GM18861 (cell line): Measurements from ENCODE around the gene GRIK4.
A peak's percentile ranks its signal among the peaks of the same experiment; 100 is the strongest.

Experiments
- ATAC-seq: cut with Tn5 transposase; IDR thresholded peaks from one replicate; pipeline ENCODE4 v1.9.1; 2021; ENCODE audit not compliant: unreplicated experiment

The GRIK4 gene

DNA sequence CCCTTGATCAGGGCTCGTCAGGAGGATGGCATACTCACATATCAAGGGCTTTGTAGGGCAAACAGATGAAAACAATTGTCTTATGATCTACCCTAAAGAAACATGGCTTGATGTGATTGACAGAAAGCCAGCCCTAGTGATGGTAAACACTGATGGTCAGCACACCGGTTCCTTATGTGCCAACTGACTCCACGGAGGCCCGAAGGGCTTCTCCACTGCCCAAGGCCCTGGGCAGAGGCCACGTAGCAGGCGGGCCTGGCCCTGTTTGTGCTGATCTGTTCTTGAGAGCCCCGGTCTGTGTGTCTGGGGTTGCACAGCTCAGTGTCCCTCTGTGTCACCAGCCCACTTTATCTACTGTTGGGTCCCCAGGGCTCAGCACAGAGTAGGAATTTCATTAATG lies 115.2 kb downstream of the GRIK4 start:
- ATAC-seq: no peak

DNA sequence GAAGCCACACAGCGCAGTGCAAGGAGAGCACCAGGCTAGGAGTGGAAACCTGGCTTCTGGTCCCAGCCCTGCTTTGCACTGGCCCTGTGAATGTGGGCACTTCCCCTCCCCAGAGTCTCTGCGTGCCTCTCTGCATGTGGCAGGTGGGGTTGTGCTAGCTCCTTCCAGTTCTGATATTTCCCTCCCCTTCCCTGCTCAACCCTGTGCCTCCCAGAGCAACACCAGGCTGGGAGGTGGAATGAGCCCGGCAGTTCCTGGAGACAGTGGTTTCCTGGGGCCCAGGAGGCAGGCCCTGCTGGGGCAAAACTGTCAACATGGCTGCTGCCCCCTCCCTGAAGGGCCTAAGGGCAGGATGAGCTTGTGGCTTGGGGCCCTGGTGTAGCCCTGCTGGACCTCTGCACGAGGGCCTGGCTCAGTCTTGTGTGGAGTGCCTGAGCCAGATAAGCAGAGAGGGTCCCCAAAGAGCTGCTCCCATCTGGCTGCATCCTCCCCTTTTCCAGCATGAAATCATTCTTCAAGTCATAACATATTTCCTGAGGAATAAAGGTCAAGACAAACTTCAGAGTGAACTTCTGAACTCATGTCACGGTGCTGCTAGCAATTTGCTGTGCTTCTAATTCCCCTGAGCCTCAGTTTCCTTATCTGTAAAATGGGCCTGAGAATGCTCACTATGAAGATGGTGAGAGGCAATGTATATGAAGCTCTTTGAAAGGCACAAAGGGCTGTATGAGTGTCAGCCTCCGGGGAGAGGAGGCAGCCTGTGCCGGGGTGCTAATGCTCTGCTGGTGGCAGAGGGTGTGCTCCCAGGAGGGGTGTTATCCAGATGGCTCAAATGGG lies 116.0 kb downstream of the GRIK4 start:
- ATAC-seq: no peak

DNA sequence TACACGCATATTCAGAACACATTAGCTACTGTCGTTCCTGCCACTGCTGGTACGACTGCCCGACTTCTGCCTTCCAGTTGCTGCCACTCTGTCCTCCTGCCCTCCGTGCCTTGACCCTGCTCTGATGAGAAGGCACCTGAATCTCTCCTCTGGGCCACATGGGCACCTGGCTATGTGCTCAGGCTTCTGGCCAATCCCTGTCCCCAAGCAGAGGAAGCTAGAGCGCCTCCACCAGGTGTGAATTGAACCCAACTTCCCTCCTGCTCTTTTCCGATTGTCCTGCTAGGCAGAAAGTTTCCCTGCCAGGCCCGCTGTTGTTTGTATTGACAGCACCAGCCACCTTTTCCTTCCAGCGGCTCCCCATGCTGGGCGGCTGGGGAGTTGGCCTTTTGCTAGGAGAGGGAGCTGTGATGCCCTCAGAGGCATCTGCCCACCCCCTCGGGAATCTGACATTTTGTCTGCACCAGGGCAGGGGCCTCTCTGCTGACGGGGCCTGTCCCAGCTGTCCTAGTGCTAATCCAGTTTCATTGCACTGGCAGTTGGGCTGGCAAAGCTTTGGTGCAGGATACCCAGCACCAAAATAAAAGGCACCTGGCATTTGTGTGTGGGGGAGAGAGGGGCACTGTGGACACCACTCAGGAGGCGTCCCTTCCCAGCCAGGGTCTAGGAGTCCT lies 118.0 kb downstream of the GRIK4 start:
- ATAC-seq: no peak

DNA sequence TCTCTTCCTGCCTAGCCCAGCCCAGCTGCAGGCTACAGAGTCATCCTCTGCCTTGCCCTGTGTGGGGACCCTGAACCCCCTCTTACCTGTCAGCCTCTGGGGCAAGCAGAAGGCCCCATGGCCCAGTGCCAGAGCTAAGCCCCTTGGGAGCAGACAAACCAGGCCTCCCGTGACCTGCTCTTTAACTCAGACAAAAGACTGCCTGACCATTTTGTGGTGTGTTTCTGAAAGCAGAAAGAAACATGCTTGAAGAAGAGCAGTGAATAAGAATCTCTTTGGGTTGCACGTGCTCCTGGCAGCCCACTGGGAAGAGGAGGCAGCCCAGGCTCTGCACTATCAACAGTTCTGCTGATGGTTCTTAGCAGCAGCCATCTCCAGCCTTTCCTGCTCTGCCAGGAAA lies 118.6 kb downstream of the GRIK4 start:
- ATAC-seq: peak; percentile 47

DNA sequence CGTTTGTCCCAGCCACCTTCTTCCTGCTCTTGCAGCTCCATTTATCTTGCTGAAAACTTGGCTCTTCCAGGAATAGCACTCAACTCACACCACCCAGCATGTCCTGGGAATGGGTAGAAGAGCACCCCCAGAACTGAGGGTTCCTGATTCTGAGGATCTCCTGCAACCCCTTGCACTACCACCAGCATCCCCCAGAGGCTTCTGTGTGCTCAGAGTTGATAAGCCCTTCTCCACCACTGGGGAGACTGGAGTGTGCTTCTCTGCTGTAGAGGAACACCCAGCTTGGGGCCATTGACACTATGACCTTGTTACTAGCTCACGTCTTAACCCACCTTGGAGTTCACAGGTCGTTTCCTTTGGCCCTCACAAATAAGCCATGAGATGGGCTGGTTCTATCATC lies 121.0 kb downstream of the GRIK4 start:
- ATAC-seq: no peak

DNA sequence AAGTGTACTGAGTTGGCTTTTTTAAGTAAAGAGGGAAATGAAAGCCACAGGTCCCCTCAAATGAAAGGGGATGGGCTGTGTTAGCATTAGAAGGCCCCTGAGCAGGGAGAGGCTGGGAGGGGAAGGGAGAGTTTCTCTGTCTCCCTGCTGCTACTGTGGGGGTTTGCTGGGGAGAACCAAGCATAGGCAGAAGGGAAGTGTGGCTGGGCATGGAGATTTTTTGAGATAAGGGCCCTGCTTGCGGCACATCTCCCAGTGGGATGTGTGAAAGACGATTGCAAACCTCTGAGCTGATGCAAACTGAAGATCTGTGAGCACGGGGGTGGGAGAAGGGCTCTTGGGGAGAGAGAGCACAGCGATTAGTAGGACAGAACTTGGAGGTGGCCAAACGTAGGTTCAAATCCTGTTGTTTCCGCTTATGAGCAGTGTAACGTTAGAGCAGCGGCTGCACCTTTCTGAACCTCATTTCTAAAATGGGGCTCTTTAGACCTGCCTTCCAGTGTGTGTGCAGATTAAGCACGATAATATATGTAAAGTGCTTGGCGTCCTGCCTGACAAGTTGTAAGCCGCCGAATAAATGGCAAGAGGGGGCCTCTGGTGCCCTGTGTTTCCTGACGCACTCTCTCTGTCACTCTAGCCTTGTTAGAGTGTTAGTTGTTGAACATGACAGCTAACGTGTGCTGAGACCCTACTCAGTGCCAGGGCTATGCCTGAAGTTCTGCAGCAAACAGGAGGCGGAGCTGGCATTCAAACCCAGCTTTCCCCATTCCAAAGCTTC lies 122.3 kb downstream of the GRIK4 start:
- ATAC-seq: no peak

DNA sequence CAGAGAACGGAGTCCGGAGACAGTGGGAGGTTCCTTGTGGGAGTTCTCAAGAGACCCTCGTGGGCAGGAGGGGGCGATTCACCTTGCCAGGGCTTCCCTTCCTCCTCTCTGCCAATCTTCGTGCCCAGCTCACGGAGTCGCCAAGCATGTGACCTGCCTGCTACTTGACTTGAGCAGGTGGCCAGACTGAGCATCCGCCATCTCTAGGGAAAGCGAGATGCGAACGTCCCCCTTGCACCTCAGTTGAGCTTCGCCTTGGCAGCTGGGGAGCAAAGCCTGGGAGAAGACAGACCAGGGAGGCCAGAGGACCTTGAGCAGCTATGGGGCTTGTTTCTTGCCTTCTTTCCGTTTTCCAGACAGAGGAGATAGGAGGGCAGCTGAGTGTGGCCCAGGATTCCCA lies 123.2 kb downstream of the GRIK4 start:
- no peak for ATAC-seq

DNA sequence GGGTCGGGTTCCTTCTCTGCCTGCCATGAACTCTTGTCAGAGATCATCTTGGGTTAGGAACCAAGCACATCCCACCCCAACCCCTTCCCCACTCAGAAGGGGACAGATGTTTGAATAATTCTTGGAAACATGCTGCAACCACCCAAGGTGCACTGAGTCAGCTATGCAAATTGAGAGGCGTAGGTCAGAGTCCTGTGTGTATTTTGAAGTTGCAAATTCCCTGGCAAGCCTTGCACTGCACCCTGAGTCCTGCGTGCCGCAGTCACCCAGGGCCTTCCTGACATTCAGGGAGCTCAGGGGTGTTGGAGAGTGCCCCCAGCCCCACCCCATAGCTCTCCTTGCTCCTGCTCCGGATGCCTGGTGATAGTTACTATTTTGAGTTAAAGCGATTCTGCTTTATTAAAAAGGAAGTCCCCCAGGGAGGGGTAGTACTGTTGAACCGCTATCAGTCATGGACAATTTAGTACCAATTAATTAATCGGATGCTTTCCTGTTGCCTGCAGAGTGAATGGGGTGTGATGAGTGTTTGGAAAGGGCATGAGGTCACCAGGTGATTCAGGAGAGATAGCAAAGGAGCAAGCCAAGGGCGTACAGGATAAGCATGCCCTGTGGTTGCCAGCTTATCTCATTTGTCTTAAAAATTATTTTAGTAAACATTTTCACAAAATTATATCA lies 123.7 kb downstream of the GRIK4 start:
- ATAC-seq: no peak

DNA sequence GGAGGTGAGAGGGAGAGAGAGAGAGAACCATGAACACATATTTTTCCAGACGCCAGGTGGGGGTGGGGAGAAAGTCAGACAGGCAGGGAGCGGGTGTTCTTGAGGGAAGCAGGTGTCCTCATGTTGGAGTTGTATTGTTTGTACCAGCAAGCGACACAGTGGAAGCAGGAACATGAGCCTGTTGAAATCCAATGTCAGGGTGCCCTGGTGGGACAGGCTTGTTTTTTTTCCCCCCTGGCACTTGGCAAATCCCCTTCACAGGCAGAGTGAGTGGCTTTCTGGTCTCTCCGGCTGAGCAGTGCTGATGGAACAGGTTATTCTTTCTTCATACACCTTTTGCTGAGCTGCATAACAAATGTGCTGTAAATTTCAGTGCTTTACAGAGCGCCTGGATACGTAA lies 125.6 kb downstream of the GRIK4 start:
- ATAC-seq: no peak

DNA sequence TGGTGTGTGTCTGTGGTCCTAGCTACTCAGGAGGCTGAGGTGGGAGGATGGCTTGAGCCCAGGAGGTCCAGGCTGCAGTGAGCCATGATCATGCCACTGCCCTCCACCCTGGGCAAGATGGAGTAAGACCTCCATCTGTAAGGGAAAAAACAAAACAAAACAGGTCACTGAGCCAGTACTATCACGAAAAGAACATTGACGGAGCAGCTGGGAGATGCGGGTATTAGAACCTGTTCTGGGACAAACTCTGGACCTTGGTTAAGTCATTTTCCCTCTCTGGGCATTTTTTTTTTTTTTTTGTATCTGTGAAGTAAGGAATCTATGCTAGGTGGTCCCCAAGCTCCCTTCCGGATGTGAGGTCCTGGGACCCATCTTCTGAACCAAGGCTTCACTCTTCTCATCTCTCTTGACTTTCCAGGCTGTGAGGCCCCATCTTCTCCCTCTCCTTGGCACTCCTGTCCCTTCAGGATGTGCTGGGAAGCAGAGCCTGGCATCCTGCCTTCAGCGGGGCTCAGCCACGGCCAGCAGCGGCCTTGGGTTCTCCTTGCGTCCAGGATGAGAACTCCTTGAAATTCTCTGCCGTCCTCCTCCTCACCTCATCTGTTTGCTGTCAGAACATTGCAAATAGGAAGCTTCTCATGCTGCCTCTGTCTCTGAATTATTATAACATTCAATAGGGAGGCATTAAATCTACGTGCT lies 130.8 kb downstream of the GRIK4 start:
- no peak for ATAC-seq

DNA sequence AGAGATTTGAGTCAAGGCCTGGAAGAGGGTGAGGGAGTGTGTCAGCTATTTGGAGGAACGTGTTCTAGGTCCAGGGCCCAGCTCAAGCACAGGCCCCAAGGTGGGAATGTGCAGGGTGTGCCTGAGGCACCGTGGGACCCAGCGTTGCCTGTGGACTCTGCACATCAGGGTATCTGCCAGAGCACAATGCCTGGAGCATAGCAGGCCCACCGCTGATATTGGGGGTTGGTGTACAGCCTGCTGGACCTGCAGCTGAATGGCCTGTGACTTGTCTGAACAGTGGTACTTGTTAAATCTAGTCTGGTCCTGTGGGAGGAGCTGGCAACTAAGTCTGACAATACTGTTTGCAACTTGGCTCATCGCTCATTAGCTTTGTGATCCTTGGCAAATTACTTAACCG lies 131.7 kb downstream of the GRIK4 start:
- ATAC-seq: no peak

DNA sequence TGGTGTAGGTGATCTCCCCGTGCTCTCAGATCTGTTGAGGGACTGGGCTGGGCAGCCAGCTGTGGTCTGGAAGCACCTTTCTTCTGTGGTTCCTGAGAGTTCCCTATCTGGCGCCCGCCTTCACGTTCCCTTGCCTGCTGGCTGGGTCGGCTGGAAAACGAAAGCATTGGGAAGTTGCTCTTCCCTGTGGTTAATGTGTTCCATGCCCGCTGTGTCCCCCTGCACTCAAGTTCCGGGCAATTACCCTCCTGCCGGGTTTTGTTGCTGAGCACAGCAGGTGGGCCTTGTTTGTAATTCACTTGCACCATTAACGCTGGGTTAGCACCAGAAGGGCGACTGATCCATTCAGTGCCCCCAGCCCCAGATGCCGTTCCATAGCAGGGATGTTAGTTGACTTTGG lies 134.1 kb downstream of the GRIK4 start:
- ATAC-seq: no peak

DNA sequence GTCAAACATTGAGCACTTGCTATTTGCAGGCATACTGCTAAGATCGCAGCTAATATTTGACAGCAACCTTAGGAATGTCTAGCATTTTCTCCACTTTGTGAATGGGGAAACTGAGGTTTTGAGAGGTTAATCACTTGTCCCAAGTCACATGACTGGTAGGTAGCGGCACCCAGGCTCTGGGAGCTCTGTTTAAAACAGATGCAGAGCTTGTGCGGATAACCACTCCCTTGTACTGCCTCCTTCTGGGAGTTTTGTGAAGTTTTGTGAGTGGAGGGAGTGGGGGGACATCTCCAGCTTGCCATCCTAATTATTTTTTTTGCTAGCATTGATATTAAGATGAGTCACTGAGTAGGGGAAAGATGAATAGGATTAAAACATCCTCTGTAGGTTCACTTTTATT lies 134.7 kb downstream of the GRIK4 start:
- ATAC-seq: no peak

DNA sequence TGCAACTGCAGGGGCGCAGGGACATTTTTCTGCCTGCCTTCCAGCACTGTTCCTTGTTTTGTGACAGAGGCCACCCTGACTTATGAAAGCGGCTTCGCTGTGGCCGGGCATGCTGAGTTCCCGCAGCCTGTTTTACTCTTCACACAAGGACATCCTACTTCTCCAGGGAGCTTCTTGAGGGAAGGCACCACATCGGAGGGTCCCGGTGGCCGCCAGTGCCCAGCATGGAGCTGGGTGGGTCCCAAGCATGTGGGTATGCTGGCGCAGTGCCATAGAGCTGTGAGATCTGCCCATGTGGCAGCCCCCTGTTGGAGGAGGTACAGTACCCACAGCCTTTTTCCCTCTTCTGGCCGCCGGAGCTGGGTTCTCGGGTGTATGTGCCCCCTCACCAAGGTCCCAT lies 136.1 kb downstream of the GRIK4 start:
- no peak for ATAC-seq

DNA sequence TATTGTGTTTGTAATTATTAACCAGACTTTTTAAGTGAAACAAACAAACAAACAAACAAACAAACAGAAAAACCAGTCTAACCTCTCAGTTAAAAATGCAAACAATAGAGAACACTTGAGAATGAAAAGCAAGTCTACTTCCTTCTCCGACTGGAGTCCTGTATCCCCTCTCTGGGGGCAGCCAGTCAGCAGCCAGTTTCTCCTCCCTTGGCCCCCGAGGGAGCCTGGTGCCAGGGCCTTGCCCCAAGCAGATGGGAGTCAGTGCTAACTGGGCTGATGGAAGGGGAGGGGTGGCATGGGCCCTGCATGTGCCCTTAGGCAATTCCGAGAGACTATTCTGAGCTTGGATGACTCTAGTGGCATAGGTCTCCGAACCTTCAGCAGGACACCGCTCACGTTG lies 137.2 kb downstream of the GRIK4 start:
- no peak for ATAC-seq

DNA sequence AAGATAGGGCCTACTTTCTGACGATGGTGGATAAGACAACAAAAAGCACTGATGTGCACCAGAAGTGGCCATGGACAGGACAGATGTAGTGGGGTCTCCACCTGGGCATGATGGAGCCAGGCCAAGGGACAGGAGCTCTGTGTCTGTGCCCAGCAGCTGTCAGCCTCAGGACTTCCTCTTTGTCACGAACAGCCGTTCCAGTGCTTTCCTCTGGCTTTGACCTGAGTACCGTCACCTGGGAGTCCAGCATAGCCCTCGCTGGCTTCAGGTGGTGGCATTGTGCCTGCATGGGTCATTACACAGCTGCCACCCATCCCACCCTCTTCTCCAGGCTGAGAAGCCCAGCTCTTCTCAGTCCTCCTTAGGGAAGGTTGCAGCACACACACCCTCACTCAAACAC lies 137.8 kb downstream of the GRIK4 start:
- ATAC-seq: no peak

DNA sequence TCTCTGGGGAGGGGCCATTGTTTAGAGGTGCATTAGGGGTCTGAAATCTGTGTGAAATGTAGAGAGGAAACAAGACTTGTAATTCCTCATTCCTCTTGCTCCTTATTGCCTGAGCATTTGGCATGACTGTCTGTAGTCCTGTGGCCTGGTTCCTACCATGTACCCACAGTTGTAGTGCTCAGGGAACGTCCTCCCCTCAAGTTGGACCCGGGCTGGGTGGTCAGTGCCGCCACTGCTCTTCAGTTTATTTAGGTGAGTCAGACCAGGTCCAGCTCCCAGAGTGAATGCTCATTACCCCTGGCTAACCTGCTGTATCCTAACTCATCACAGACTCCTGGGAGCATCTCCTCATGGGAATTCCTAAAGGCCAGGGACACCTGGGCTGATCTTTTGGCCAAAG lies 139.8 kb downstream of the GRIK4 start:
- no peak for ATAC-seq

DNA sequence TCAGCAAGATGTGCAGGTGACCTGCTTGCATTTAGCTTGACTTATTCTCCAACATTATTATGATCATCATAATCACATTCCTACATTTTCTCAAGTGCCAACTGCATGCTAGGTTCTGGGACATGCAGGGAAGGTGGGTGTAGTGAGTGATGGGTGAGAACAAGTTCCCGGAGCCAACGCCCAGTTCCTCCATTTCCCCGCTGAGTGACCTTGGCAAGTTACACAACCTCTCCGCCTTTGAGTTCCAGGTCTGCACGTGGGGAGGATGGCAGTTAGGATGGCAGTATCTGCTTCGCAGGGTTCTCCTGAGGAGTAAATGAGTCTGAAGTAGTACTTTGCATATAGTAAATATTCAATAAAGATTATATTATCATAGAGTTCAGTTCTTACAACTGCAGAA lies 140.3 kb downstream of the GRIK4 start:
- ATAC-seq: no peak

DNA sequence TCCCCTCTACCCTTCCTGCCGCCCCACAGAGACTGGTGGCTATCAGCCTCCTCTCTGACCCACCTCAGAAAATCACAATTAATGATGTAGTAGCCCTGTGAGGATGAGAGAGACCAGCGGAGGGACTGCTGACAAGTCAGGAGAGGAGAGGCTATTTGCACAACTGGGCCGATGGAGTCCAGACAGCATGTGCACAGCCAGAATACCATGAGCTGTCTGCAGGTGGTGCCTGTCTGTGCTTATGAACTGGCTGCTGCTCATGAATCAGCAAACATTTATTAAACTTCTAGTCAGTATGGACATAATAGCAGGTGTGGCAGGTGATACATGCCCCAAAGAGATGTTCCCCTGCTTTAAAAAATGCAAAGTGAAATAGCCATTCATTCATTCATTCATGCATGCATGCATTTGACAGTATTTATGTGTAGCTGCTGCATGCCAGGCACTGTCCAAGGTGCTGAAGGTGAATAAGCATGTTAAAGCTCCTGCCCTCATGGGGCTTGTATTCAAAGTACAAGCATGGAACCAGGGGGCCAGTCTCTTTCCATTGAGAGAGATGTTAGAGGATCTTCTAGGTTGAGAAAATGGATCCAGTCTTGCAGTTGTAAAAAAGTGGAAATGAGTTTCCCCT lies 141.3 kb downstream of the GRIK4 start:
- ATAC-seq: no peak

DNA sequence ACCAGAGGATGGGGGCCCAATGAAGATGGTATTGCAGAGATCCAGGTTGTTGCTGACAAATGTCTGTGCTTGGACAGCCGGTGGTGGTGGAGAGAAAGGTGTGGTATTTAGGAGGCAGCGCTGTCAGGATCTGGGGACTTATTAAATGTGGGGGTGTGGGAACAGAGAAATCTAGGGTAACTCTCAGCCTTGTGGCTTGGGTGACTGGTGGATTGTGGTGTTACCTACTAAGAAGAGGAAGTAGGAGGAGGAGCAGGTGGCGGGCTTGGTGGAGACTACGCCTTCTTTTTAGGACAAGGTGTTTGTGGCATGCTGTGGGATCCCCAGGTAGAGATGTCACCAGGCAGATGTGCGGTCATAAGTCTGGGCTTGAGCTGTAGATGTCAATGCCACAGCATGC lies 144.0 kb downstream of the GRIK4 start:
- no peak for ATAC-seq
